Gastrocnemius medialis (tissue), 4 donors: ENCODE measurements around the gene SPEM2. TPM values are rescaled to one million over a fixed set of nuclear protein-coding genes. Genes with fewer than 3 reads are reported as not detected.

Experiments
- ATAC-seq, 2 donors: fragments of 150-250 bp; one replicate each; pipeline ENCODE4 v1.9.1; 2016
- DNase-seq, 2 donors: peaks; one replicate each; pipeline ENCODE4 v3.0.0-alpha.2; 2019
- H3K27ac ChIP-seq, 4 donors: fragments of 200-600 bp; sonication (generic); 1 replicate in 1 of 4; 2 replicates in 3 of 4; pipeline ENCODE4 v1.5.1; 2016 to 2018; ENCODE audit warnings: mild to moderate bottlenecking in 2 of 4, moderate library complexity in 1 of 4
- H3K27me3 ChIP-seq, 3 donors: fragments of 200-600 bp; sonication (generic) in 2 of 3; 1 replicate in 1 of 3; 2 replicates in 2 of 3; pipeline versions ENCODE4 v1.5.1 to v1.6.0; 2016 to 2019; ENCODE audit warnings: mild to moderate bottlenecking in 1 of 3, moderate library complexity in 1 of 3
- H3K36me3 ChIP-seq, 2 donors: fragments of 200-600 bp; sonication (generic) in 1 of 2; one replicate each; pipeline ENCODE4 v1.5.1; 2017 to 2018
- H3K4me1 ChIP-seq, 2 donors: fragments of 200-600 bp; sonication (generic) in 1 of 2; one replicate each; pipeline ENCODE4 v1.5.1; 2016 to 2017; ENCODE audit warnings: mild to moderate bottlenecking in 2 of 2
- H3K4me3 ChIP-seq, 4 donors: fragments of 200-600 bp; sonication (generic) in 3 of 4; 1 replicate in 1 of 4; 2 replicates in 3 of 4; pipeline ENCODE4 v1.5.1; 2016 to 2019; ENCODE audit warnings: mild to moderate bottlenecking in 2 of 4
- H3K9me3 ChIP-seq, 3 donors: fragments of 200-600 bp; sonication (generic) in 2 of 3; 1 replicate in 1 of 3; 2 replicates in 2 of 3; pipeline ENCODE4 v1.5.1; 2016 to 2019
- CTCF ChIP-seq, 5 experiments: fragments of 450-650 bp in 3 of 5; fragments of 200-600 bp in 2 of 5; sonication (generic) in 2 of 5; IDR thresholded peaks in 4 of 5; conservative IDR thresholded peaks in 1 of 5; 1 replicate in 4 of 5; 2 replicates in 1 of 5; pipeline ENCODE4 v1.5.1; 2016 to 2019; ENCODE audit warnings: antibody characterized with exemption in 5 of 5, mild to moderate bottlenecking in 3 of 5, moderate library complexity in 3 of 5
- POLR2A ChIP-seq, 2 donors: fragments of 450-650 bp; IDR thresholded peaks; one replicate each; pipeline ENCODE4 v1.6.1; 2017; ENCODE audit warnings: antibody characterized with exemption in 2 of 2, mild to moderate bottlenecking in 2 of 2, moderate library complexity in 2 of 2
- in situ Hi-C, 4 donors: fragments of 200-750 bp; cut with MboI; loops; one replicate each; pipeline versions ENCODE4 v1.15.0 to v1.8.0; 2017; ENCODE audit warnings: low sequenced_read_pairs in 4 of 4
- intact Hi-C: fragments of 100-400 bp; cut with DNase I; formaldehyde crosslinking; loops from one replicate; pipeline ENCODE4 v1.15.1; 2023; ENCODE audit warnings: low total_unique reads
- total RNA-seq, 4 donors: library from RNA; depleted of rRNA; stranded (reverse); fragments of >200 nt; gene quantifications; one replicate each; pipeline versions ENCODE4 v1.1.0 to v1.2.3, GENCODE V29; 2016

Gene SPEM2
- total RNA-seq, 4 donors from 2014 or later: not detected

- no peak overlapping the region for H3K4me3 ChIP-seq
- no peak for TF ChIP-seq POLR2A (IDR thresholded peaks at IDR 0.05)
- no peak for TF ChIP-seq CTCF (IDR thresholded peaks at IDR 0.05 in 4 of 5, conservative IDR thresholded peaks at IDR 0.05 in 1 of 5)
- no peak for DNase-seq
- intact Hi-C loops: loop anchor here (10.0 kb wide), 1 partner anchor 277 kb away; the partner anchor contains the start of genes TP53 and WRAP53
- in situ Hi-C loops: no loop called here
- no peak overlapping the region for H3K27ac ChIP-seq
- no peak for ATAC-seq
- no peaks in the 10 kb centered on the region for H3K27me3 ChIP-seq
- no peaks in the 10 kb centered on the region for H3K36me3 ChIP-seq
- H3K9me3 ChIP-seq: no peaks in the 10 kb centered on the region
- H3K4me1 ChIP-seq: peaks cover 3 to 9% of the 10 kb centered on the region in 2 donors
These were observed 17.1 kb upstream of the SPEM2 start for GRCh38 chr17:7408252-7408727.

GRCh38 chr17:7408863-7409262 lies 16.6 kb upstream of the SPEM2 start:
- DNase-seq (no peak), ATAC-seq (no peak)
- in situ Hi-C loops (no loop called here), intact Hi-C loops (loop anchor here (10.0 kb wide), 1 partner anchor 276 kb away; the partner anchor contains the start of genes TP53 and WRAP53)
- H3K4me1 ChIP-seq: peaks cover 3 to 9% of the 10 kb centered on the region in 2 donors
- H3K36me3 ChIP-seq: no peaks in the 10 kb centered on the region
- no peaks in the 10 kb centered on the region for H3K27me3 ChIP-seq
- no peak overlapping the region for H3K4me3 ChIP-seq
- TF ChIP-seq POLR2A (IDR thresholded peaks at IDR 0.05) (no peak), CTCF (IDR thresholded peaks at IDR 0.05 in 4 of 5, conservative IDR thresholded peaks at IDR 0.05 in 1 of 5) (no peak)
- H3K9me3 ChIP-seq: no peaks in the 10 kb centered on the region
- H3K27ac ChIP-seq: no peak overlapping the region

GRCh38 chr17:7409716-7410115 lies 15.7 kb upstream of the SPEM2 start:
- no peak overlapping the region for H3K4me3 ChIP-seq
- H3K4me1 ChIP-seq: peaks cover 3 to 9% of the 10 kb centered on the region in 2 donors
- no peaks in the 10 kb centered on the region for H3K36me3 ChIP-seq
- intact Hi-C loops (loop anchor here (10.0 kb wide), 1 partner anchor 275 kb away; the partner anchor contains the start of genes TP53 and WRAP53), in situ Hi-C loops (no loop called here)
- H3K9me3 ChIP-seq: no peaks in the 10 kb centered on the region
- no peaks in the 10 kb centered on the region for H3K27me3 ChIP-seq
- TF ChIP-seq CTCF (IDR thresholded peaks at IDR 0.05 in 4 of 5, conservative IDR thresholded peaks at IDR 0.05 in 1 of 5) (no peak), POLR2A (IDR thresholded peaks at IDR 0.05) (no peak)
- H3K27ac ChIP-seq: no peak overlapping the region
- ATAC-seq: no peak
- no peak for DNase-seq

DNA sequence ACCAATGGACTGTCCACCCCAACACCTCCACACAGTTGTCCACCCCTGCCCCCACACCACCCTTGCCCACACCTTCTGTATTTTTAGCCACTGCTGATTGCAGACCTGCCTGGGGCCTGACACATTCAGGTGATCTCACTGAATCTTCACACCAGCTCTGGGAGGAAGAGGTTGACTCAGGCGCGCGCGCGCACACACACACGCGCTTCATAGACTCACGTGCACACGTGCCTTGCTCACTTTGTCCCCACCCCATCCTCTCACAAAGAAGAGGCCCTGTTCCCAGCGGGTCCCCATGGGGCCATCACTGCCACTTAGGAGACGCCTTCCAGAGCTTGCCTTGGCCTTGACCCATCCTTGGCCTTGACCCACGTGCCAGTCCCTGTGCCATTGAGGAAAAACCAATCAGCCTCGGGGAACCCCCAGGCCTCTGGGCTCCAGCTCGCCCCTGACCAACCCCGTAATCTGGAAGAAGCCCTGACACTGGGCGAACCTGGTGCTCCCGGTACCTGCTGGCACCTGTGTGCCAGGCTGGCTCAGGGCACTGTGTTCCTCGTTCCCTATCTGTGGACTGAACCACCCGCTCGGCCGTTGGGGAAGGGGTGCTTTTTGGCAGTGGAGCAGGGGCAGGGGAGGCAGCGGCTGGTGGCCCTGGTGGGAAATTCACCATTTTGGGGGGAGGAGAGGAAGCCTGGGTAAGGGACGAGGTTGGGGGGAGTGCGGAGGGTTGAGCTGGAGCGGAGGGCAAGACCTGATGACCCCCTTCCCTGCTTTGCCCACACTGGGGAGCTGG lies 14.6 kb upstream of the SPEM2 start:
- Histone ChIP-seq H3K27ac (no peak overlapping the region), H3K36me3 (no peaks in the 10 kb centered on the region), H3K4me1 (peaks cover 0 to 3% of the 10 kb centered on the region in 2 donors), H3K27me3 (no peaks in the 10 kb centered on the region), H3K9me3 (no peaks in the 10 kb centered on the region), H3K4me3 (no peak overlapping the region)
- ATAC-seq (no peak), DNase-seq (no peak)
- intact Hi-C loops (no loop called here), in situ Hi-C loops (no loop called here)
- TF ChIP-seq CTCF (IDR thresholded peaks at IDR 0.05 in 4 of 5, conservative IDR thresholded peaks at IDR 0.05 in 1 of 5): no peak
- no peak for TF ChIP-seq POLR2A (IDR thresholded peaks at IDR 0.05)
